Endothelial cell of umbilical vein (primary cell): ENCODE data around the gene ELK3. TPM values are rescaled to one million over a fixed set of nuclear protein-coding genes. Genes with fewer than 3 reads are reported as not detected.

Source experiments
- BruUV-seq: library from RNA; stranded (reverse); fragments of 400-500 nt; replicated peaks from 2 replicates; lab custom pipeline; 2021; lab: Mats Ljungman, UMichigan
- CTCF ChIA-PET: fragments of 300-600, 350-600 bp; sonication (Branson Sonifier 250); formaldehyde crosslinking; loops from one replicate; lab custom pipeline; 2021; ENCODE audit warnings: antibody characterized with exemption, inconsistent platforms; lab: Charles Lee
- POLR2A ChIA-PET: fragments of 300-600, 350-600 bp; sonication (Branson Sonifier 250); formaldehyde crosslinking; loops from one replicate; lab custom pipeline; 2021; ENCODE audit warnings: antibody characterized with exemption, inconsistent platforms; lab: Charles Lee
- DNase-seq: peaks from one replicate; pipeline ENCODE4 v3.0.0-alpha.2; 2011; ENCODE audit warnings: low read depth, low spot score
- FAIRE-seq: peaks from 2 replicates; lab custom pipeline; 2011; peaks lifted over from hg19 to GRCh38; lab: Jason Lieb, UNC
- H2AFZ ChIP-seq: 2 replicates; pipeline ENCODE4 v1.6.0; 2012; ENCODE audit warnings: low read depth, low read length, control low read depth, inconsistent platforms
- H3K27ac ChIP-seq: 2 replicates; pipeline ENCODE4 v1.5.1; 2011; ENCODE audit warnings: low read depth, mild to moderate bottlenecking, control low read depth, low read length, moderate library complexity; ENCODE audit not compliant: insufficient read depth
- H3K27me3 ChIP-seq, 2 experiments: 2 replicates each; pipeline versions ENCODE4 v1.6.0 to v1.6.1; 2011; ENCODE audit warnings: low read length in 2 of 2, mixed read lengths in 1 of 2; ENCODE audit not compliant: control insufficient read depth in 2 of 2, insufficient read depth in 2 of 2
- H3K36me3 ChIP-seq, 2 experiments: 2 replicates in 1 of 2; 3 replicates in 1 of 2; pipeline ENCODE4 v1.5.1; 2011; ENCODE audit warnings: low read length in 2 of 2, mild to moderate bottlenecking in 1 of 2, moderate library complexity in 1 of 2; ENCODE audit not compliant: control insufficient read depth in 2 of 2, insufficient read depth in 2 of 2; ENCODE audit errors: extremely low read depth in 1 of 2
- H3K4me1 ChIP-seq: 3 replicates; pipeline ENCODE4 v1.5.1; 2011; ENCODE audit warnings: mild to moderate bottlenecking, low read length; ENCODE audit not compliant: control insufficient read depth, insufficient read depth; ENCODE audit errors: extremely low read depth
- H3K4me2 ChIP-seq: 2 replicates; pipeline ENCODE4 v1.6.1; 2011; ENCODE audit warnings: low read length, control low read depth, mixed read lengths; ENCODE audit not compliant: insufficient read depth
- H3K4me3 ChIP-seq, 3 experiments: fragments of 200-600 bp in 1 of 3; sonication (generic), shearing (Covaris generic) in 1 of 3; replicated peaks in 1 of 3; 2 replicates each; pipeline ENCODE4 v1.5.1; 2011 to 2016; ENCODE audit warnings: control low read depth in 3 of 3, low read length in 3 of 3, mild to moderate bottlenecking in 2 of 3, inconsistent platforms in 1 of 3, low read depth in 1 of 3, moderate library complexity in 1 of 3; ENCODE audit not compliant: insufficient read depth in 1 of 3
- H3K79me2 ChIP-seq: 2 replicates; pipeline ENCODE4 v1.6.0; 2012; ENCODE audit warnings: low read length, inconsistent platforms; ENCODE audit not compliant: control insufficient read depth, insufficient read depth
- H3K9ac ChIP-seq: replicated peaks from 2 replicates; pipeline ENCODE3; 2011; ENCODE audit warnings: low read length, control low read depth; ENCODE audit not compliant: insufficient read depth; ENCODE audit errors: extremely low read depth
- H3K9me1 ChIP-seq: replicated peaks from 3 replicates; pipeline ENCODE4 v1.6.0; 2011; ENCODE audit warnings: mild to moderate bottlenecking, low read length; ENCODE audit not compliant: control insufficient read depth, insufficient read depth; ENCODE audit errors: extremely low read depth
- H3K9me3 ChIP-seq: replicated peaks from 2 replicates; pipeline ENCODE4 v1.5.1; 2012; ENCODE audit warnings: low read length, inconsistent platforms; ENCODE audit not compliant: control insufficient read depth, insufficient read depth
- H4K20me1 ChIP-seq: replicated peaks from 2 replicates; pipeline ENCODE3; 2011; ENCODE audit warnings: mild to moderate bottlenecking, low read length; ENCODE audit not compliant: control insufficient read depth, insufficient read depth; ENCODE audit errors: extremely low read depth
- CTCF ChIP-seq, 2 donors: IDR thresholded peaks; 1 replicate in 1 of 2; 2 replicates in 1 of 2; pipeline ENCODE4 v1.5.1; 2011; ENCODE audit warnings: low read length in 2 of 2, mild to moderate bottlenecking in 2 of 2, moderate library complexity in 2 of 2, control low read depth in 1 of 2, inconsistent platforms in 1 of 2, low read depth in 1 of 2; ENCODE audit not compliant: insufficient read depth in 1 of 2; ENCODE audit errors: extremely low read depth in 1 of 2
- EZH2 ChIP-seq: IDR thresholded peaks from 2 replicates; pipeline ENCODE4 v1.6.1; 2012; ENCODE audit warnings: borderline replicate concordance, low read depth, mild to moderate bottlenecking, moderate library complexity, low read length, inconsistent platforms; ENCODE audit not compliant: severe bottlenecking
- FOS ChIP-seq: IDR thresholded peaks from 2 replicates; pipeline ENCODE4 v1.6.1; 2011; ENCODE audit warnings: mild to moderate bottlenecking, low read length, moderate library complexity, borderline replicate concordance; ENCODE audit not compliant: insufficient read depth
- GATA2 ChIP-seq: IDR thresholded peaks from 2 replicates; pipeline ENCODE4 v1.7.0; 2011; ENCODE audit warnings: low read depth, mild to moderate bottlenecking, moderate library complexity, mixed read lengths, low read length; ENCODE audit not compliant: insufficient read length, insufficient read depth
- JUN ChIP-seq: IDR thresholded peaks from 2 replicates; pipeline ENCODE4 v1.6.1; 2011; ENCODE audit warnings: borderline replicate concordance, low read depth; ENCODE audit not compliant: insufficient read length, insufficient read depth
- MAX ChIP-seq: IDR thresholded peaks from 2 replicates; pipeline ENCODE4 v1.6.1; 2011; ENCODE audit not compliant: insufficient read depth, insufficient read length
- MYC ChIP-seq: IDR thresholded peaks from one replicate; pipeline ENCODE4 v1.6.1; 2011; ENCODE audit warnings: mild to moderate bottlenecking, low read depth, low read length
- POLR2A ChIP-seq: IDR thresholded peaks from 2 replicates; pipeline ENCODE4 v1.6.1; 2012; ENCODE audit warnings: low read depth, mild to moderate bottlenecking, control low read depth, low read length
- POLR2AphosphoS5 ChIP-seq: IDR thresholded peaks from 2 replicates; pipeline ENCODE4 v1.6.1; 2012; ENCODE audit warnings: low read depth, mild to moderate bottlenecking, control low read depth, low read length, moderate library complexity; ENCODE audit not compliant: insufficient read depth
- dilution Hi-C: fragments of 300-500 bp; cut with MboI; formaldehyde crosslinking; loops from one replicate; pipeline ENCODE4 v1.15.0; 2019; ENCODE audit warnings: low sequenced_read_pairs; ENCODE audit not compliant: extremely low pct_ligation_motif_present
- intact Hi-C: fragments of 100-400 bp; cut with micrococcal nuclease; formaldehyde crosslinking; loops from one replicate; pipeline ENCODE4 v1.10.0; 2022
- polyA plus RNA-seq, 4 experiments: library from polyadenylated mRNA; depleted of rRNA in 3 of 4; stranded (reverse) in 3 of 4; unstranded in 1 of 4; fragments of >200 nt; gene quantifications; 2 replicates each; pipeline versions ENCODE4 v1.2.1 to v1.2.3, GENCODE V29; 2011 to 2012; ENCODE audit warnings: missing spikeins in 1 of 4
- total RNA-seq: library from RNA; stranded (reverse); gene quantifications from 2 replicates; pipeline ENCODE4 v1.2.3, GENCODE V29; 2021

The ELK3 gene
- total and polyA plus RNA-seq, 2 donors (not counting 3 experiments of a cell fraction or from before 2014, with no cell fraction given), result 64.8 to 132 TPM

GRCh38 chr12:96293093-96293492 is 98.9 kb downstream of the ELK3 start:
- CTCF ChIA-PET, result interaction anchor here (1.0 to 1.3 kb wide), 3 partner anchors 10 to 223 kb away, joined by 3 to 6 read pairs (median 4); no protein-coding TSS in a partner anchor

More at GRCh38 chr12:96293093-96293492, 98.9 kb downstream of the ELK3 start:
- no peak for DNase-seq
- H3K79me2 ChIP-seq, result peaks cover 89% of the 10 kb centered on the region
- H3K36me3 ChIP-seq, result peaks cover 24 to 59% of the 10 kb centered on the region in 2 experiments
- BruUV-seq, result TSS peak; percentile 2
- H3K4me2 ChIP-seq, result no peak overlapping the region
- H3K9me1 ChIP-seq, result no peaks in the 10 kb centered on the region
- H3K27me3 ChIP-seq, result no peaks in the 10 kb centered on the region
- H3K4me3 ChIP-seq, result no peak overlapping the region
- dilution Hi-C loops (no loop called here), intact Hi-C loops (loop anchor here (5.0 kb wide), 1 partner anchor 104 kb away; no protein-coding TSS in a partner anchor)
- no peak overlapping the region for H2AFZ ChIP-seq
- H3K9me3 ChIP-seq, result no peaks in the 10 kb centered on the region
- no peaks in the 10 kb centered on the region for H3K4me1 ChIP-seq
- no peaks in the 10 kb centered on the region for H4K20me1 ChIP-seq
- TF ChIP-seq POLR2AphosphoS5, result no peak
- no peak for TF ChIP-seq JUN
- no peak for TF ChIP-seq EZH2
- no peak for TF ChIP-seq GATA2
- TF ChIP-seq CTCF (IDR thresholded peaks at IDR 0.05; ENCODE audit: extremely low read depth in 1 of 2, insufficient read depth in 1 of 2, low read depth in 1 of 2, low read length in 2 of 2), result no peak
- no peak for TF ChIP-seq FOS
- no peak for TF ChIP-seq MAX
- no peak for TF ChIP-seq MYC
- TF ChIP-seq POLR2A, result no peak
- POLR2A ChIA-PET, result no interaction called here
- H3K9ac ChIP-seq, result no peak overlapping the region
- FAIRE-seq, result no peak
- H3K27ac ChIP-seq, result no peak overlapping the region
